IPS-NIHi7 (cell line): ENCODE data around the gene MTRF1L.
"Not testable (repeated sequence)": the region's sequence is repeated elsewhere in the genome, so short reads cannot be mapped to it uniquely, and the experiment has no call there.

Experiments used
- DNase-seq: peaks from one replicate; pipeline ENCODE4 v3.0.0; 2012; ENCODE audit warnings: mixed read lengths; ENCODE audit errors: extremely low spot score

The MTRF1L gene

GRCh38 chr6:153001767-153002612, 519 bp downstream of the MTRF1L start:
- DNase-seq, result no peak

DNA sequence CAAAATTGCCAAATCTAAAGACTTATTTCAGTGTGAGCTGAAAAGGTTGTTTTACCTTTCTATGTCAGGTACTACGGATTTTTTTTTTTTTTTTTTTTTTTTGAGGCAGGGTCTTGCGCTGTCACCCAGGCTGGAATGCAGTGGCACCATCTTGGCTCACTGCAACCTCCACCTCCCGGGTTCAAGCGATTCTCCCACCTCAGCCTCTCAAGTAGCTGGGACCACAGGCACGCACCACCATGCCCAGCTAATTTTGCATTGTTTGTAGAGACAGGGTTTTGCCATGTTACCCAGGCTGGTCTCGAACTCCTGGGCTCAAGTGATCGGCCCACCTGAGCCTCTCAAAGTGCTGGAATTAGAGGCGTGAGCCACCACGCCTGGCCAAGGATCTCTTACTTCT, 1.7 kb downstream of the MTRF1L start:
- not testable (repeated sequence) for DNase-seq

- no peak for DNase-seq
Measured at GRCh38 chr6:153000243-153000642, 2.3 kb downstream of the MTRF1L start.

DNA sequence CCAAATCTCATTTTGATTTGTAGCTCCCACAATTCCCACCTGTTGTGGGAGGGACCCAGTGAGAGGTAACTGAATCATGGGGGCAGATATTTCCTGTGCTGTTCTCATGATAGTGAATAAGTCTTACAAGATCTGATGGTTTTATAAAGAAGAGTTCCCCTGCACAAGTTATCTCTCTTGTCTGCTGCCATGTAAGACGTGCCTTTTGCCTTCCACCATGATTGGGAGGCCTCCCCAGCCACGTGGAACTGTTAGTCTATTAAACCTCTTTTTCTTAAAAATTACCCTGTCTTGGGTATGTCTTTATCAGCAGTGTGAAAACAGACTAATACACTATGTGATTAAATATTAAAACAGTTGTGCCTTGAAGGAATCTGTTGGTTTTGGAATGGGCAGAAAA, 3.0 kb downstream of the MTRF1L start:
- DNase-seq, result not testable (repeated sequence)

DNA sequence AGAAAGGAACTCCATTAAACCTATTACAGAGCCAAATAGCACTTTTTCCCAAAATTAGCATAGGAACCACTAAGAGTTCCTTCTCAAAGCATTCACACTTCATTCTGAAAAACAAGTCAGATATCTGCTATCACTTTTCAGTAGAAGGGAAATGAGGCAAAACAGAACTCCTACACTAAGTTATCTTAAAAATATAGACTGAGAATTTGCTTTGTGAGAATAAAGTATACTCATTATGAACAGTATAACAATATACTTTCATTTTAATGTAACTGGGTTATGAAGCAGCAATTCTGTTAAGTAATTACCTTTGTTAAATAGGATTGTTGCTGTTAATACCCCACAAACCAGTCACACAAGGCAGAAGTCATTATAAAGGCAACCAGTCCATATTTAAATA, 8.7 kb downstream of the MTRF1L start:
- DNase-seq, result no peak

GRCh38 chr6:152993431-152993830, 9.1 kb downstream of the MTRF1L start:
- peak; percentile 34 for DNase-seq

GRCh38 chr6:152986978-152987377, 15.5 kb downstream of the MTRF1L start:
- DNase-seq, result no peak

- not testable (repeated sequence) for DNase-seq
Measured at GRCh38 chr6:152985300-152985699, 17.2 kb downstream of the MTRF1L start.

GRCh38 chr6:152984513-152984872, 18.0 kb downstream of the MTRF1L start:
- DNase-seq, result no peak

DNA sequence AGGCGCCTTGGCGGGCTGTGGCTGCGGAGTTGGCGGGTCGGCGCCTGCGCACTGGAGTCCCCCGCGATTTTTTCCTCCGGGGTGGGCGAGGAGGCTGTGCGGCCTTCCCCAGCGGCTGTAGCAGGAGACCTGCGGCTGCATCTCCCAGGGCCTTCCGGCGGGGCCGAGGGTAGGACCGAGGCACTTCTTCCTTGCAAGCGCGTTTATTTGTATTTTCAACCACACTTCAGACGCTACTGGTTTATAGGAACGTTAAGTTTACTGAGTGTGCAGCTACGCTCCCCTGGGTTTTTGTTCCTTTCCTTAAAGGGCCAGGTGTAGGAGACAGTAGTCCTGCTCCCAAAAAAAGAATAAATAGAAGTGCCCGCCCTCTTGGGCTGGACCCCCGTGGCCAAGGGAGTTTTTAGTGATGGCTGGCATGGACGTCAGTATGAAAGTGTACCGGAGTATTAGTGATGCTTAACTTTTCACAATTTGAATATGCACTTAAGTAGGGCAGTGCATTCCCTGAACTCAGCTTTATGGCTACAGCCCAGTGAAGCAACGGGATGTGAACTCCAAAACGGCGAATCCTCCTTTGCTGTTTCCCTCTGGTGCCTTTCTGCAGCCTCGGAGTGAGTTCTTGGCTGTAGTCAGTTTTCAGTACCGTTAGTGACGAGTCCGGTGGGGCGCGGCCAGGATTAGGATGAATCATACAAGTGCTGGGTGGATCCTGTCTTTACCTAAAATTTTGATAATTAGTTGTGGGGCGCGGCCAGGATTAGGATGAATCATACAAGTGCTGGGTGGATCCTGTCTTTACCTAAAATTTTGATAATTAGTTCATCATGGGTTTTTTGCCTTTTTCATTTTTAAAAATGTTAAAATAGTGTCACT, 18.6 kb downstream of the MTRF1L start:
- DNase-seq, result peak; percentile 92

DNA sequence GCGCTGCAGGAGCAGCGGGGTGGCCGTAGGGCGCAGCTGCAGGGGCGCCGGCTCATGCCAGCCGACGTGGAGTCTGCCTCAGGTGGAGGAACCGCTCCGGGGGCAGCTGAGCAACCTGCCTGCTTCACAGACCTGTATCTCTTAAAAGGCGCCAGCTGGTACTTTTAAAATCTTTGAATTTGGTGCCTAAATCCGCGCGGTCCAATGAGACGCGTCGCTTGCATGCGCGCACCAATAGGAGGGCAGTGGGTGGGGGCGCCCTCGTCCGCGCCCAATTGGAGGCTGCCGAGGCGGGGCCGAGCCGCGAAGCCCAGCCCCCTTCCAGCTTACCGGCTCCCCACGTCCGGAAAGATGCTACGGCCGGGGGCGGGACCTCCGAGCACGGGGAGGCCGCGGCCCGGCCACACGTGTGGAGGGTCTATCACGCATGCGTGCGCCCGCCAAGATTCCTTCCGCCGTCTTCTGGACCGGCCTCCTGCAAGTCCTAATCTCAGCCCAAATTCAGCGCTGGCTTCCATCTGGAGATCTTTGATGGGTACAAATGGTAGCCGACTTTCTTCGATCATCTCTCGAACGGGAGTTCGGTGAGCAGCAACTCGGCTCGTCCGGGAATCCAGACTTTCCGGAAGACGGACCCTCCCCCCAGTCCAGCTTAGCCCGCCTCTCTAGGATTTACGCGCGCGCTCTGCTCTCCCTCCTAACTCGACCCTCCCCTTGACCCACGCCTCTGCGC, 19.4 kb downstream of the MTRF1L start, which contains the start of gene FBXO5:
TSS of gene FBXO5 (minus strand) at position 138 of the 733 bp plus-strand sequence. CDS start at position 56, 82 bp downstream.
- DNase-seq, result peak; percentile 92

DNA sequence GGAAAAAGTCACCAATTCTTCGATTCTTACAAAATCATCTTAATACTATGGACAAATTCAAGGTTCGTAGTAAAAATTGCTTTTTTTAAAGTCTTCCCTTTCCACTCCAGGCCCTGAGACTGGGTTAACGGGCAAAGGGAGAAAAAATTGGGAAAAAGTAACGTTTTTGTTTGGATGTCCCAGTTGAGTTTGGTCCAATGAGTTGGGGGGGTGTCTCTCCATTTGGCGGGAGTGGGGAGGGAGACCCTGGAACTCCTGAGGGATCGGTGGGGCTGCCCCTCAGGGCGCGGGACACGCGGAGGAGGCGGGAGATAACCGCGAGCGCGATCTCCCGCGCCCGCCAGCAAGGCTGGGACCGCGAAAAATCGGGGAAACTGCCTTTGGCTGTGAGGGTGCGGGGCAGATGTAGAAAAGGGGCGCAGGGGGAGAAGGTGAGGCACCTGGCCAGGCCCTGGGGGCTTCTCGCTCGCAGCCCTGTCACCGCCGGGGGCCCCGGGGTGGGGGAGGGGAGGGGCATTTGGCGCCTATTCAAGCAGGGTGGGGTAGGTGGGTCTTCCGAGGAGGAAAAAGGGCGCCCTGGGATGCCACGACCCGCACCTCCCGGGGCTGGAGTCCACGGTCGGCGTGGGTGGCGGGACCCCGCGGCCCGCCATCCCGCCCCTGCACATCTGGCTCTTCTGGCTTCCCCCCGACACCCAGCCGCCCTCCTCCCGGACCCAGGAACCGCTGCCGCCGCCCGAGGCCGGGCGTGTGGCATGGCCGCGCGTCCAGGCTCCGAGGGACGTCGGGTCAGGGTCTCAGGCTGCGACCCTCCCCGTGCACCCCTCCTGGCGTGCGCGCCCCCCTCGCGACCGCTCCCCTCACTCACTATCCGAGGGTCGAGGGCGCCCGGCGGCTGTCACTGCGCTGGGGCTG, 20.3 kb downstream of the MTRF1L start:
- DNase-seq, result peak; percentile 12

DNA sequence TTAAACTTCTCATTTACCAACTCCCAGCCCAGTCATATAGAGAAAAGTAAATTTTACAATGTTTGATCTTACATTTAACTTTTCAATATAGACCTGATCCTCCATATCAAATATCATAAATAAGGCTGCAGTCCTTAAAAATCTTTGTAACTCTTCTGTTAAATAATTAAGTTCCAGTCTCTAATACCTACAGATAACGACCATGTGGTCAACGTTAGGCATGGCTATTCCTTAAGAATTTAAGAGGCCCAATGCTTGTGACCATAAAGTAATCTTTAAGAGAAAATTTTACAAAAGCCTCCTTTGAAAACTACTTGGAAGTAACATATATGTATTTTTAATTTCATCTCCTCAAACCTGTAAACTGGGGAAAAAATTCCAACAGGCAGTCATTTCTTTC, 21.3 kb downstream of the MTRF1L start:
- no peak for DNase-seq

GRCh38 chr6:152980656-152981055, 21.9 kb downstream of the MTRF1L start:
- no peak for DNase-seq

GRCh38 chr6:152979116-152979515, 23.4 kb downstream of the MTRF1L start:
- DNase-seq, result no peak

DNA sequence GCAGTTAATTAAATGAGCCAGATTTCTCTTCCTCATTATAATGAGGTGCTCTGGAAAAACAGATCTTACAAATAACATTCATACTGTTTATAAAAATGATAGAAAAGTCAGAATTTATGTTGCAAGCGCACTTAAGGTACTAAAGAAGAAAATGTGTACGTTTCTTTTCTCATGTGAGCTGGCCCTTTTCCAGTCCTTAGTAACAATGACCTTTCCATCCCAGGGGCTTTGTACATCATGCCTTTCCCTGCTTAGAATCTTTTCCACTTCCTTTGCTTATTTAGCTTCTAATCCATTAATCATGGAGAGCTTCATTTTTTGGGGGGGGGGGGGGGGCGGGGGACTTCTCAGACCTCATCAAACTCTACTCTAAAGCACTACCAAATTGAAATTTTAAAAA, 24.5 kb downstream of the MTRF1L start:
- no peak for DNase-seq

DNA sequence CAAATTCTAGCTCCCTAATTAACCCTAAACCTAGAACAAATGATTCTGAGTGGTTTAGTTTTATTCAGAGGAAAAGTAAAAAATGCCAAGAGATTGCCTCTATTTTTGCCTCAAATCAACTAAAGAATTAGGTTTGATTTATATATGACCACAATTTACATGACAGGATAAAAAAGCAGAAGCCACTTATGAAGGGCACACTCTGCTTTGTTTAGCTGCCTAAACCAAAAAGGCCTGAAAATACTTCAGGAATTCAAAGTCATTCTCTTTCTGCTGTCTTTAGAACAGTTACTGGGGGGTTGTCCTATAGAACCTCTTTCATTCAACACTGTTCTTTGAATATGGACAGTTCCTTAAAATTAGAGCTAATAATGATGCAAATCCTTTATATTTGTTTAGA, 25.0 kb downstream of the MTRF1L start:
- DNase-seq, result no peak

DNA sequence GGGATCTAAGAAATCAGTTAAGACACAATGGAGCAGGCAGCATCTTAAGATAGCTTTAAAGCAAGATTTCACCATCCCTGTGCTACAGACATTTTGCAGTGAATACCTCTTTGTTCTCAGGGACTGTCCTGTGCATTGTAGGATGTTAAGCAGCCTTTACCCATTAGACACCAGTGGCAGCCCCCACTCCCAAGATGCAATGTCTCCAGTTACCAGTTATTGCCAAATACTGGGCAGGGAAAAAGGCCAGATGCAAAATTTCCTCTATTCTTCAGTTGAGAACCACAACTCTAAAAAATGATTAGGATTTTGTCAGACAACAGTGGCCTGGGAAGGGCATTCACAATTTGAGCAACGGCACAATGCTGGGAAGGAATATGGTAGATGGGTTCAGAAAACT, 25.8 kb downstream of the MTRF1L start:
- DNase-seq, result no peak

DNA sequence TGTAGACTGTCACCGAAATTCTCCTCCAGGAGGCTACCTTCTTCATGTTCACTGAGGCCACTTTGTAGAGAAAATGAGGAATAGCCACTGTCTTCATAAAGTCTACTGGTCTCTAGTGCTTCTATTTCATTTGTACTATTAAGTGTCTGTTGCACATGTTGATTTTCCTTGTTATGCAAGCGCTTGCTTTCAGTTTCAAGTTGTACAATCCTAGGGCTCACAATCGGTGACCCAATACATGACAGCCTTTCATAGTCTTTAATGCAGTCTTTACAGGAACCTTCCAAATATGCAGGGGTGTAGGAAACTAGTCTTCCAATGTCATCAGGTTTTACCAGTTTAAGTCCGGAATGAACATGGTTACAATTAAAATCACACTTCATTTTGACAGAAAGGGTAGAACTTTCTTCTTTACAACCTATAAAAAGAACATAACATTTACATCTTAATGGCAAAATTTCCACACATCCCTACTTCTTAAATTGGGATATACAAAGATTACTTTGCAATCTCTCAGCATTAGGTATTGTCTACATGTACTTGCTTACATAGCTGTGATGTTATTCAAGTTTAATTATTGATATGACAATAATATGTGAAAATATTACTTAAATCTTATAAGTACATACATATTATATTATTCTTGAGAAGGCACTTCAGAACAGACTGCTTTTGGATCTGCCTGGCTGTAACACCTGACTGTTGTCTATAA, 27.1 kb downstream of the MTRF1L start:
- DNase-seq, result no peak

DNA sequence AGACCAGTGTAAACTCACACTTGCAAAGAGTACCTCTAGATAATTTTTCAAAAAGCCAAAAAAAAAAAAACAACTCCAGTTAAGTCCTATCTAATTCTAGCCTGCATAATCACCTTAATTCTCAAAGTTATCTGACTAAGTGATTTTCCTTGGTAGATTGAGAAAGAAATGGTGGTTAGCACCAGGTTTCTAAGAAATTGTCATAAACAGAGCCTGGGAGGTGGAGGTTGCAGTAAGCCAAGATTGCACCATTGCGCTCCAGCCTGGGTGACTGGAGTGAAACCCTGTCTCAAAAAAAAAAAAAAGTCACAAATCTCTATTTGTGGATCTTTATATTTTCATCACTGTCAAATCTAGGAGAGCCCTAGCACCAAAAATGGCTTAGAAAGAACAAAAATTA, 28.6 kb downstream of the MTRF1L start:
- DNase-seq, result no peak
